HG03378 (cell line): ENCODE measurements around the gene CYYR1.

ENCODE experiments used
- ATAC-seq: cut with Tn5 transposase; IDR thresholded peaks from one replicate; pipeline ENCODE4 v1.9.1; 2021; ENCODE audit warnings: mild to moderate bottlenecking, moderate library complexity; ENCODE audit not compliant: unreplicated experiment

Gene CYYR1

DNA sequence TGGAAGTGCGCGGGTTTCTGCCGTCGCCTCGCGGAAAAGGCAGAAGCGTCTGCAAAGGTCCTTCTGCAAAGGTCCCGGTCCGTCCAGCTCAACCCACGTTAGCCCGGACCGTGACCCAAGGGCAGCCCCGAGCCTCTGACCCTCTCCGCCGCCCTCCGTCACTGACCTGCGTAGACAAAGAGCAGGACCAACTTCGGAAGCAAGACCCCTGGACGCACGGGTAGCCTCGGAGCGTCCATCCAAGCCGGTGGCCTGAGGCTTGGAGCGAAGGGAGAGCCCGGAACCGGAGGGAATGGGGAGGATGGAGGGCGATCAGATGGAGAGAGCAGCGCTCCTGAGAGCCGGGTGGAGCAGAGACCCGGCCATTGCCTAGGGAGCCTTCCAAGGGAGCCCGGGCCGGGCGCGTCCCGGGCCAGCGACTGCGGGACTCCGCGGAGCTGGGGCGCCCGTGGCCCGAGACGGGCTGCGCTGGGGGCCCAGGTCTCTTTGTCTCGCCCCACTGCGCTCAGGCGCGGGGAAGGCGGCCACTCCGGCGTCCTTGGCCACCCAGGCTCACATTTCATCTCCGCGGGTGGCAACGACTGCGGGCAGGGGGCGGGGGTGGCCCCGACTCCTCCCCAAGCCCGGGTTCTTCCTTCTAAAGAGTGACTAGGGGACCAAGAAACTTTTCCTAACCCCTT, at the start of gene CYYR1:
Gene CYYR1, minus strand, starts transcription at position 585 of the 680 bp plus-strand sequence. Its CDS starts 346 bp downstream, at position 239.
- no peak for ATAC-seq

DNA sequence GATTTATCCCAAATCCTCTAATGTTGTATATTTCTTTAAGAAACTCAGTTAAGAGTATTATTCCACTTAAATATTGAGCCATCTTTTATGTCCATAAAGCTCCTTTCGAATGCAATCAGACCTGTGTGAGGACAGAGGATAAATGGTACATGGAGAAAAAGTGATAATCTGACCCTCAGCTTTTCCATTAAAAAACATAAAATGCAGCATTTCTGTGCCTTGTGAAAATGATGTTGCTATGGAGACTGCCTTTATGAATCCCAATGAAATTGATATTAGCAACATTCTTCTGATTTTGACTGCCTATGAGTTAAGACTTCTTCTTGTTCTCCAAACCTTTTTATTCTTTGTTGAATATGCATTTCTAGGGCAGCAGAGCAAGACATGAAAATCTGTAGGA, 44.1 kb upstream of the CYYR1 start:
- ATAC-seq, result no peak

- ATAC-seq, result no peak
Measured at GRCh38 chr21:26614251-26614650, 41.2 kb upstream of the CYYR1 start.

DNA sequence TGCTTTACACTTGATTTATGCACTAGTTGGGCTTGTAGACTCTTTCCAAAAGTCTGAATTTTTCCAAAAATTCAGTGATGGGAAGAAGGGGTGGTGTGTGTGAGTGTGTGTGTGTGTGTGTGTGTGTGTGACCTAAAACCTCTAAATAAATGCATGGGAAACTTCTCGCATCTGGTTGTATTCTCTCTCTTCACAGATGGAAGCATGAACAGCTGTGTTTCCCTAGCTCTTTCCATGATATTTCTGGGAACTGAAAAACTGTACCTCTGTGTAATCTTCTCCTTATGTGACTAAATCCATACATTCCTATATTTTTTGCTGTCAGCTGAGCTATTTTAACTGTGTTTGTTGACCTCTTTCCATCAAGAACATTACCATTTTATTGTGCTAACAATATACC, 26.2 kb upstream of the CYYR1 start:
- ATAC-seq, result no peak

- no peak for ATAC-seq
Measured at GRCh38 chr21:26597981-26598380, 24.9 kb upstream of the CYYR1 start.

DNA sequence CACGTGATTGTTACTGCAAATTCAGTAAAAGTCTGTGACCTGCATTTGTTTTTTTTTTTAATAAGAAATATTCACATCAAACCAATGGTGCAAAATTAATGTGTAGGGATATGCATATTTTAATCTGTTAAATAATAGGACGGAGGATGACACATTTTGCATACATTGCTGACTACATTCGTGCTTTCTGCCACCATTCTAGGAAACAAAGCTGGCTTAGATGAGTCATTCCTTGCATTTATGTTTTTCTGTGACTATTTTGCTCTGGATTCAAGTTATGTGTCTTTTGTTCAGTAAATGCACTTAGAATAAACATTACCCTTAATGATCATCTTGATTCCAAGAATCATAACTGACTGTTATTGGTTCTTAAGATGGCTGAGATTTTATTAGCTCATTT, 23.9 kb upstream of the CYYR1 start:
- no peak for ATAC-seq

DNA sequence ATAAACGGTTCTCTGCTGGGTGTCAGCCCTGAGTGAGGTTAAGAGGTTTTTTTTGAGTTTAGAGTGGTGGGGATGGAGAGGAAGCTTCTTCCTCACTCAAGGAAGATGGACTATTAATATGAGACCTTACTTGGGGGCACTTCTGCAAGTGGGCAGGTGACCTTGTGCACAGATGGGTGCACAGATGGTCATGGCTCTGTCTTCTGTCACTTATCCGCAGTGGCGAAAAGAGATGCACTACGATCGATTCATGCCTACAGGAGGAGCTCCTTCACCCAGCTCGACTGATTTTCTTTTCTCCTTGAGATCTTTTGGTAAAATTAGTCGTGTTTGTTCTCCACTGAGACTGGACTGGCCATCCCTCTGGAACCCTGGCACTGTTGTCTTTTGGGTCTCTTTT, 22.9 kb upstream of the CYYR1 start:
- no peak for ATAC-seq

DNA sequence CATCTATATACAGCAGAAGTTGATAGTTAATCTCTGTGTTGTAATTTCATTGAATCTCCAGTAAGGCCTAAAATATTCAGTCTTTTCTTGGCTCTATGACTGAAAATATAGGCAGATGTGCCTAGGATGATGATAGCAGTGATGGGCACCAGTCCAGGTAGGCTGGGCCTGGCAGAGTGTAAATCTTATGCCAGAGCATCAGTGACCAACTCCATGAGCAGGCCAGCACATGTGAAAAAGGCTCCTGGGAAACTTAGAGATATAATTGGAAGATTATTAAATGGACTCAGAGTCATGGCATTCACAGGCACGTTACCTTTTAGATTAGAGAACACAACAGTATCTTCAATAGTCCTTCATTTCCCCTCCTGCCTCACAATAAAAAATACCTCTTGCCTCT, 20.7 kb upstream of the CYYR1 start:
- no peak for ATAC-seq

DNA sequence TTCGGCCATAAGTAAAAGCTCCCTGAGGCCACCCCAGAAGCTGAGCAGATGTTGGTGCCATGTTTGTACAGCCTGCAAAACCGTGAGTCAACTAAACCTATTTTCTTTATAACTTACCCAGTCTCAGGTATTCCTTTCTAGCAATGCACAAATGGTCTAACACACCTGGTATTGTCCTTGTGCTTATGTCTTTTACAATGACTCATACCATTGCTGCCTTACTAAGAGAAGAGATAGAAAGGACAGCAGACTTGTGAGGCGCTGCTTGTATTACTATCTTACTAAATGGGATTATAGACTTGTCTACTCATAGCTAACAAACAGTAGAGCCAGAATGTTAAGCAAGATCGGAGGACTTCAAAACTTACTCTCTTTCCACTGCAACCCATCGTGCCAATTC, 18.5 kb upstream of the CYYR1 start:
- ATAC-seq, result no peak

GRCh38 chr21:26588446-26588845, 15.4 kb upstream of the CYYR1 start:
- ATAC-seq, result no peak

DNA sequence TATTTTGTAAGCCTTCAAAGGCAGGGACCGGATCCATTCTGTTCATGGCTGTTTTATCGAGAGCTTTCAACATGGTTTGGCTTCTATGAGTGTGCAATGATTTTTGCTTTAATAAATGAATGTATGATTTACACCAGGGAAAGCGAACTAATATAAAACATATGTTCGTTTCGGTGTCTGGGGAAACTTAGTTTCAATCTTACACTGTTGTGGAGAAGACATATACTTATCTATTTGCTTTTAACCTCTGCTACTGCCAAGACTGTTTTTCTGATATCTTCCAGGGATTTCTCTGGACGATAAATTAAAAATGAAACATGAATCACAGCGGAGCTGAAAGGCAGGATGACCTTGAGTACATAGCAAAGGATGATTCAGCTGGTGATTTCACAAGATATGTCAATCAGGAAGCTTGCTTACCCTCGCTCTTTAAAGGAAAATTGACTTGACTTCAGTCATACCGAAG, 14.7 kb upstream of the CYYR1 start:
- ATAC-seq, result no peak

- no peak for ATAC-seq
Measured at GRCh38 chr21:26583769-26584168, 10.7 kb upstream of the CYYR1 start.

DNA sequence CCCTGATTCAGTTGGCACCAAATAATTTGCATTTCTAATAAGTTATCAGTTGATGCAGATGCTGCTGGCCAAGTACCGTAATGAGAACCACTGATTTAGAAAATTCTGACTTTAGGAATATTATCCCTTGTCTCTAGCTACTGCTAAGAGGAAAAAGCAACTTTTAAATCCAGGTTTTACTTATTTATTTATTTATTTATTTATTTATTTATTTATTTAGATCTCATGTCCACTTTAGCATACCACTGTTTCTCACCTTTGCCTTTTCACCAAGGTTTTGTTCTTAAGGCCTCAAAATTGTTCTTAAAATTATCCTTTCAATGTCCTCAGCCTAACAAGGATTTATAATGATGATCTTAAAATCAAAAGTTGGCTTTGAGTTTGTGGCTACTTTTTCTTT, 8.7 kb upstream of the CYYR1 start:
- ATAC-seq, result no peak

GRCh38 chr21:26572076-26572701, 897 bp downstream of the CYYR1 start:
- no peak for ATAC-seq

GRCh38 chr21:26570203-26570602, 2.9 kb downstream of the CYYR1 start:
- ATAC-seq, result no peak

GRCh38 chr21:26565546-26565945, 7.5 kb downstream of the CYYR1 start:
- ATAC-seq, result no peak

GRCh38 chr21:26565111-26565510, 8.0 kb downstream of the CYYR1 start:
- ATAC-seq, result no peak

DNA sequence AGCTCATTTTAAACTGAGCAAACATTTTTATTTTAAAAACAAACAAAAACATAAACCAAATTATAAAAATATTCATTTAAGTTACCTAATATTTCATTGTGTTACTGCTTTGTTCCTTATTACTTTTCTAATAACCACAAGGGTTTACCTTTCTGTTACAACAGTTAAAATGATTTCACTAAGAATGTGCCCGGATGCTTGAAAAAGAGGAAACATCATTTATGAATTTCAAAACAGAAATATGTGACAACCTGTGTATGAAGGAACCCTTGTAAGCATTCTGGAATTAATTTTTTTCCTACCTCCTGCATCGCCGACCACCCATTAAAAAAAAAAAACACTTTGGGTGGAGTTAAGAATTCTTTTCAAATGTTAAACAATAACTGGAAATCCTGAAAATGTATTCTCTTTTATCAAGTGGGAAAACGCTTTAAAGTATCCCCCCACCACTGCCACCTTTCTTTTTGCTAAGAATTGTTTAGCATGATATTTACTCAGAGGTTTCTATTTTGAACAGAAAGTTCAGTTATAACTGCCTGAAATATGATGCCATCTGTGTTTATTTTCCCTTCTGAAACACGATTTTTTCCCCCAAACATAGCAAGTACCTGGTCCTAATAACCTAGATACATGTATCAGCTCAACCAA, 9.1 kb downstream of the CYYR1 start:
- ATAC-seq, result no peak

DNA sequence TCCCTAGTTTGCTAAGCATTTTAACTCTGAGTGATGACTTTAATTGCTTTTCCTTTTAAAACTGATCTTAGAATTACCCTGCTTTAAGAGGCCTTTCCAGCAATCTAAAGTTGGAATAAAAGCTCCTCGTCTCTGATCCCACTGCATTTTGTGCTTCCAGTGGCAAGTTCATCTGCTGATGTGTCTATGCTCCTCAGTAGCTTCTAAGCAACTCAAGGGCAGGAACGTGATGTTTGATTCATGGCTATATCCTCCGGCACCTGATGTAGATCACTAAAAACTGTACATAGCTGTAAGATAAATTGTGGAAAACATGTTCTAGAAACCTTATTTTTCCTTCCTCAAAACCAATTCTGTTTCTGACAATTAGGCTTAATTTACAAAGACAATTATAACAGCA, 12.5 kb downstream of the CYYR1 start:
- ATAC-seq, result no peak

GRCh38 chr21:26559099-26559498, 14.0 kb downstream of the CYYR1 start:
- no peak for ATAC-seq

GRCh38 chr21:26557106-26557505, 16.0 kb downstream of the CYYR1 start:
- ATAC-seq, result no peak

- no peak for ATAC-seq
Measured at GRCh38 chr21:26555540-26556146, 17.4 kb downstream of the CYYR1 start.
